GM12878 (cell line): ENCODE results near the gene GPC6. TPM values are rescaled to one million over a fixed set of nuclear protein-coding genes. Genes with fewer than 3 reads are reported as not detected.

Experiments used
- ATAC-seq: fragments of 200-7000 bp; cut with Tn5 transposase; 3 replicates; pipeline ENCODE4 v1.9.1; 2020; ENCODE audit warnings: mild to moderate bottlenecking, moderate library complexity
- BruUV-seq: library from RNA; stranded (reverse); fragments of 400-500 nt; replicated peaks from 2 replicates; lab custom pipeline; 2021; lab: Mats Ljungman, UMichigan
- CTCF ChIA-PET: fragments of 300-600 bp; sonication (Branson Sonifier 250); formaldehyde crosslinking; extraction: SDS; loops from one replicate; lab custom pipeline; 2021; ENCODE audit warnings: inconsistent platforms; lab: Yijun Ruan, JAX
- POLR2A ChIA-PET: fragments of 350-600 bp; formaldehyde crosslinking; extraction: SDS; loops from one replicate; lab custom pipeline; 2021; ENCODE audit warnings: inconsistent platforms; lab: Charles Lee
- RAD21 ChIA-PET: fragments of 300-600 bp; sonication (Branson Sonifier 250); formaldehyde crosslinking; loops from one replicate; lab custom pipeline; 2023; ENCODE audit warnings: antibody characterized with exemption; ENCODE audit not compliant: unreplicated experiment; lab: Charles Lee
- SMC1A ChIA-PET: fragments of 300-600 bp; sonication (Branson Sonifier 250); formaldehyde crosslinking; loops from one replicate; lab custom pipeline; 2023; ENCODE audit not compliant: unreplicated experiment, uncharacterized antibody; lab: Charles Lee
- DNase-seq: peaks from one replicate; pipeline ENCODE4 v3.0.0-alpha.2; 2011; ENCODE audit warnings: low read depth, low spot score
- FAIRE-seq: peaks from 3 replicates; lab custom pipeline; 2011; peaks lifted over from hg19 to GRCh38; lab: Jason Lieb, UNC
- H2AFZ ChIP-seq: 2 replicates; pipeline ENCODE4 v1.6.0; 2011; ENCODE audit warnings: low read depth, low read length, control low read depth; ENCODE audit not compliant: control insufficient read depth
- H3K27ac ChIP-seq: 2 replicates; pipeline ENCODE4 v1.5.1; 2011; ENCODE audit warnings: control low read depth; ENCODE audit not compliant: control insufficient read depth, insufficient read depth
- H3K27me3 ChIP-seq, 2 experiments: replicated peaks in 1 of 2; 2 replicates each; pipeline versions ENCODE4 v1.6.0 to v1.6.1; 2011; ENCODE audit warnings: low read length in 1 of 2; ENCODE audit not compliant: control insufficient read depth in 2 of 2, insufficient read depth in 2 of 2
- H3K36me3 ChIP-seq, 2 experiments: 2 replicates each; pipeline ENCODE4 v1.5.1; 2011; ENCODE audit warnings: low read length in 1 of 2; ENCODE audit not compliant: control insufficient read depth in 2 of 2, insufficient read depth in 2 of 2
- H3K4me1 ChIP-seq: 2 replicates; pipeline ENCODE4 v1.6.1; 2011; ENCODE audit warnings: mild to moderate bottlenecking, low read length, moderate library complexity, mixed read lengths; ENCODE audit not compliant: control insufficient read depth, insufficient read depth
- H3K4me2 ChIP-seq: 2 replicates; pipeline ENCODE4 v1.6.0; 2011; ENCODE audit warnings: control low read depth; ENCODE audit not compliant: control insufficient read depth, insufficient read depth
- H3K4me3 ChIP-seq: fragments of 200-600 bp; sonication (generic); 2 replicates; pipeline ENCODE4 v1.5.1; 2016
- H3K79me2 ChIP-seq: 2 replicates; pipeline ENCODE4 v1.6.0; 2011; ENCODE audit warnings: low read length; ENCODE audit not compliant: control insufficient read depth, insufficient read depth
- H3K9ac ChIP-seq: 2 replicates; pipeline ENCODE4 v1.8.0; 2011; ENCODE audit warnings: low read length, control low read depth, mixed read lengths; ENCODE audit not compliant: control insufficient read depth, insufficient read depth
- H3K9me3 ChIP-seq: replicated peaks from 3 replicates; pipeline ENCODE4 v1.5.1; 2011; ENCODE audit warnings: mild to moderate bottlenecking, low read length; ENCODE audit not compliant: control insufficient read depth, insufficient read depth
- H4K20me1 ChIP-seq: 2 replicates; pipeline ENCODE4 v1.6.0; 2011; ENCODE audit not compliant: control insufficient read depth, insufficient read depth
- CBX5 ChIP-seq: sonication (generic); IDR thresholded peaks from 2 replicates; pipeline ENCODE4 v1.6.1; 2016; ENCODE audit warnings: low read depth, moderate library complexity, mild to moderate bottlenecking, inconsistent platforms
- CEBPB ChIP-seq, 2 experiments: fragments of 150-350 bp in 1 of 2; IDR thresholded peaks; 2 replicates each; pipeline ENCODE4 v1.6.1; 2012 to 2014; ENCODE audit warnings: low read depth in 2 of 2, low read length in 2 of 2, borderline replicate concordance in 1 of 2, inconsistent platforms in 1 of 2
- EZH2 ChIP-seq: IDR thresholded peaks from 2 replicates; pipeline ENCODE4 v1.6.1; 2012; ENCODE audit warnings: low read depth, mild to moderate bottlenecking, control low read depth, inconsistent platforms, low read length, borderline replicate concordance; ENCODE audit not compliant: control insufficient read depth
- HDGF ChIP-seq: fragments of 450-650 bp; IDR thresholded peaks from 2 replicates; pipeline ENCODE4 v1.6.1; 2016; ENCODE audit warnings: antibody characterized with exemption
- JUNB ChIP-seq: IDR thresholded peaks from 2 replicates; pipeline ENCODE4 v1.6.1; 2016; ENCODE audit warnings: antibody characterized with exemption, mild to moderate bottlenecking
- MLLT1 ChIP-seq: fragments of 450-650 bp; IDR thresholded peaks from 2 replicates; pipeline ENCODE4 v1.6.1; 2016; ENCODE audit warnings: mild to moderate bottlenecking
- RAD51 ChIP-seq: fragments of 450-650 bp; IDR thresholded peaks from 2 replicates; pipeline ENCODE4 v1.6.1; 2016; ENCODE audit warnings: moderate library complexity, mild to moderate bottlenecking, inconsistent platforms
- STAT1 ChIP-seq: fragments of 450-650 bp; conservative IDR thresholded peaks from 2 replicates; pipeline ENCODE4 v1.6.1; 2014; ENCODE audit warnings: antibody characterized with exemption, mild to moderate bottlenecking
- SUZ12 ChIP-seq: fragments of 200-600 bp; sonication (generic); IDR thresholded peaks from one replicate; pipeline ENCODE4 v1.6.1; 2018; ENCODE audit warnings: antibody characterized with exemption, mild to moderate bottlenecking; ENCODE audit not compliant: unreplicated experiment
- TAF1 ChIP-seq: IDR thresholded peaks from 2 replicates; pipeline ENCODE4 v1.6.1; 2011; ENCODE audit warnings: mild to moderate bottlenecking, low read depth, low read length, borderline replicate concordance
- WGBS: methylation state at CpG from one replicate; pipeline ENCODE4 v1.1.6; 2016; ENCODE audit warnings: low lambda C conversion rate; ENCODE audit not compliant: insufficient replicate concordance, insufficient coverage; ENCODE audit errors: missing lambda C conversion rate; 5-methylcytosine and 5-hydroxymethylcytosine counted together
- in situ Hi-C: fragments of 300-500 bp; cut with MboI; formaldehyde crosslinking; loops from 9 replicates; pipeline ENCODE4 v1.14.3; 2018; ENCODE audit warnings: mixed read lengths
- intact Hi-C: fragments of 100-400 bp; cut with micrococcal nuclease; formaldehyde crosslinking; loops from one replicate; pipeline ENCODE4 v1.14.2; 2022; ENCODE audit not compliant: unreplicated experiment
- polyA plus RNA-seq, 11 experiments: library from polyadenylated mRNA; depleted of rRNA in 4 of 11; unstranded in 6 of 11; stranded (reverse) in 5 of 11; fragments of >200 nt; fragmentation: Nextera tagmentation in 4 of 11; fragmentation: Illumina TruSeq in 1 of 11; extraction: Ambion mirVana in 4 of 11; extraction: Trizol in 1 of 11; gene quantifications; 1 replicate in 1 of 11; 2 replicates in 10 of 11; pipeline versions ENCODE4 v1.2.1 to v1.2.3, GENCODE V29; 2011 to 2016; ENCODE audit warnings: inconsistent platforms in 2 of 11, missing spikeins in 2 of 11, low read depth in 1 of 11
- total RNA-seq, 4 experiments: library from RNA; depleted of rRNA in 3 of 4; stranded (reverse); fragments of >200 nt in 3 of 4; fragmentation: Illumina TruSeq in 1 of 4; extraction: Trizol in 1 of 4; gene quantifications; 2 replicates each; pipeline versions ENCODE4 v1.2.1 to v1.2.3, GENCODE V29; 2013 to 2021
- TF ChIP-seq, protein P1 (sequence below): fragments of 450-650 bp; IDR thresholded peaks from 2 replicates; pipeline ENCODE4 v1.6.1; 2017; ENCODE audit warnings: low read depth, mild to moderate bottlenecking, moderate library complexity
- TF ChIP-seq, protein P2 (sequence below): fragments of 150-350 bp; IDR thresholded peaks from 2 replicates; pipeline ENCODE4 v1.6.1; 2014; ENCODE audit warnings: mild to moderate bottlenecking, low read depth, low read length
- TF ChIP-seq, protein P3 (sequence below): fragments of 450-650 bp; IDR thresholded peaks from 2 replicates; pipeline ENCODE4 v1.6.1; 2017; ENCODE audit warnings: mild to moderate bottlenecking, moderate library complexity

Gene GPC6
- total and polyA plus RNA-seq, 10 of the 15 experiments (the other 5 are each of a cell fraction or from before 2014, with no cell fraction given) = 0.03 to 0.04 (median 0.03) TPM; not detected in 7

DNA sequence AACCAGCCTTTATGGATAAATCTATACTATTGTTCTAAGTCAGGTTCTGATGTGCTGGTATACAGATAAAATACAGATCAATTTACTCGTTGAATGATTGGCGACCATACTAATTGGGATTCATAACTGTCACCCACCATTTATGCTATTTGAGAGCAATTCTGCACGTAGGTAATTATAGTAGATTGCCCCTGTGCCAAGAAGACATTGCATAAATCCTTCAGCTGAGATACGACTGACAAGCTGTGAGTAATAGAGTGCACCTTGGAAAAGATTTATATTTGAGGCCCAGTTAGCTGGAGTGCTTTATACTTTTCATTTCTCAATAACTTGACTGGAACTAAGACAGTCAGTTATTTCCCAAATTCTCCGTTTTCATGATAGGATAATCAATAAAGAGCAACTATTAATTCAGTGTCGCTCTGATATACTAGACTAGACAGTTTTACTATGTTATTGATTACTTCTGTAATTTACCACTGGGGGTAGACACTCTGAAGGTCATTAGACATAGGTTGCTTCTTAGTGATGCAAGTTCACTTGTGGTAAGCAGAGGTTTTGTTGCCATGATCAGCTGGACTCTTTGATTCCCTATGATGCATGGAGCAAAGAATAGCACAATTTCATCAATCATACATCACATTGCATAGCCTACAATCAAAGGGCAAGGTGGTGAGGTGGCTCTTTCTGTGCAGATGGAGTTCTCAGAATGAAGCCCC is 536.3 kb downstream of the GPC6 start (continued):
- TF ChIP-seq CEBPB (IDR thresholded peaks at IDR 0.05; ENCODE audit: borderline replicate concordance in 1 of 2, low read depth in 2 of 2, low read length in 2 of 2) = no peak
- TF ChIP-seq JUNB = no peak
- no peak for TF ChIP-seq SUZ12

- TF ChIP-seq TAF1 (no peak), JUNB (no peak), EZH2 (no peak), STAT1 (no peak), RAD51 (no peak), MLLT1 (no peak), CBX5 (no peak), HDGF (no peak)
- TF ChIP-seq, protein P1, sequence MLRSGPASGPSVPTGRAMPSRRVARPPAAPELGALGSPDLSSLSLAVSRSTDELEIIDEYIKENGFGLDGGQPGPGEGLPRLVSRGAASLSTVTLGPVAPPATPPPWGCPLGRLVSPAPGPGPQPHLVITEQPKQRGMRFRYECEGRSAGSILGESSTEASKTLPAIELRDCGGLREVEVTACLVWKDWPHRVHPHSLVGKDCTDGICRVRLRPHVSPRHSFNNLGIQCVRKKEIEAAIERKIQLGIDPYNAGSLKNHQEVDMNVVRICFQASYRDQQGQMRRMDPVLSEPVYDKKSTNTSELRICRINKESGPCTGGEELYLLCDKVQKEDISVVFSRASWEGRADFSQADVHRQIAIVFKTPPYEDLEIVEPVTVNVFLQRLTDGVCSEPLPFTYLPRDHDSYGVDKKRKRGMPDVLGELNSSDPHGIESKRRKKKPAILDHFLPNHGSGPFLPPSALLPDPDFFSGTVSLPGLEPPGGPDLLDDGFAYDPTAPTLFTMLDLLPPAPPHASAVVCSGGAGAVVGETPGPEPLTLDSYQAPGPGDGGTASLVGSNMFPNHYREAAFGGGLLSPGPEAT = no peak
- TF ChIP-seq, protein P2, sequence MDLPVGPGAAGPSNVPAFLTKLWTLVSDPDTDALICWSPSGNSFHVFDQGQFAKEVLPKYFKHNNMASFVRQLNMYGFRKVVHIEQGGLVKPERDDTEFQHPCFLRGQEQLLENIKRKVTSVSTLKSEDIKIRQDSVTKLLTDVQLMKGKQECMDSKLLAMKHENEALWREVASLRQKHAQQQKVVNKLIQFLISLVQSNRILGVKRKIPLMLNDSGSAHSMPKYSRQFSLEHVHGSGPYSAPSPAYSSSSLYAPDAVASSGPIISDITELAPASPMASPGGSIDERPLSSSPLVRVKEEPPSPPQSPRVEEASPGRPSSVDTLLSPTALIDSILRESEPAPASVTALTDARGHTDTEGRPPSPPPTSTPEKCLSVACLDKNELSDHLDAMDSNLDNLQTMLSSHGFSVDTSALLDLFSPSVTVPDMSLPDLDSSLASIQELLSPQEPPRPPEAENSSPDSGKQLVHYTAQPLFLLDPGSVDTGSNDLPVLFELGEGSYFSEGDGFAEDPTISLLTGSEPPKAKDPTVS = no peak
- TF ChIP-seq, protein P3, sequence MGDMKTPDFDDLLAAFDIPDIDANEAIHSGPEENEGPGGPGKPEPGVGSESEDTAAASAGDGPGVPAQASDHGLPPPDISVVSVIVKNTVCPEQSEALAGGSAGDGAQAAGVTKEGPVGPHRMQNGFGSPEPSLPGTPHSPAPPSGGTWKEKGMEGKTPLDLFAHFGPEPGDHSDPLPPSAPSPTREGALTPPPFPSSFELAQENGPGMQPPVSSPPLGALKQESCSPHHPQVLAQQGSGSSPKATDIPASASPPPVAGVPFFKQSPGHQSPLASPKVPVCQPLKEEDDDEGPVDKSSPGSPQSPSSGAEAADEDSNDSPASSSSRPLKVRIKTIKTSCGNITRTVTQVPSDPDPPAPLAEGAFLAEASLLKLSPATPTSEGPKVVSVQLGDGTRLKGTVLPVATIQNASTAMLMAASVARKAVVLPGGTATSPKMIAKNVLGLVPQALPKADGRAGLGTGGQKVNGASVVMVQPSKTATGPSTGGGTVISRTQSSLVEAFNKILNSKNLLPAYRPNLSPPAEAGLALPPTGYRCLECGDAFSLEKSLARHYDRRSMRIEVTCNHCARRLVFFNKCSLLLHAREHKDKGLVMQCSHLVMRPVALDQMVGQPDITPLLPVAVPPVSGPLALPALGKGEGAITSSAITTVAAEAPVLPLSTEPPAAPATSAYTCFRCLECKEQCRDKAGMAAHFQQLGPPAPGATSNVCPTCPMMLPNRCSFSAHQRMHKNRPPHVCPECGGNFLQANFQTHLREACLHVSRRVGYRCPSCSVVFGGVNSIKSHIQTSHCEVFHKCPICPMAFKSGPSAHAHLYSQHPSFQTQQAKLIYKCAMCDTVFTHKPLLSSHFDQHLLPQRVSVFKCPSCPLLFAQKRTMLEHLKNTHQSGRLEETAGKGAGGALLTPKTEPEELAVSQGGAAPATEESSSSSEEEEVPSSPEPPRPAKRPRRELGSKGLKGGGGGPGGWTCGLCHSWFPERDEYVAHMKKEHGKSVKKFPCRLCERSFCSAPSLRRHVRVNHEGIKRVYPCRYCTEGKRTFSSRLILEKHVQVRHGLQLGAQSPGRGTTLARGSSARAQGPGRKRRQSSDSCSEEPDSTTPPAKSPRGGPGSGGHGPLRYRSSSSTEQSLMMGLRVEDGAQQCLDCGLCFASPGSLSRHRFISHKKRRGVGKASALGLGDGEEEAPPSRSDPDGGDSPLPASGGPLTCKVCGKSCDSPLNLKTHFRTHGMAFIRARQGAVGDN = no peak
- Histone ChIP-seq H3K4me2 (no peak overlapping the region), H3K4me3 (no peak overlapping the region), H2AFZ (no peak overlapping the region), H3K4me1 (no peaks in the 10 kb centered on the region), H3K27ac (no peak overlapping the region), H3K36me3 (no peaks in the 10 kb centered on the region), H3K27me3 (no peaks in the 10 kb centered on the region), H3K79me2 (no peaks in the 10 kb centered on the region), H4K20me1 (no peaks in the 10 kb centered on the region), H3K9me3 (no peaks in the 10 kb centered on the region), H3K9ac (no peak overlapping the region)
- whole genome bisulfite sequencing = 42% methylated on average over 2 of the region's 2 CpGs
- ATAC-seq = no peak
- ChIA-PET POLR2A (no interaction called here), RAD21 (no interaction called here), SMC1A (no interaction called here), CTCF (no interaction called here)
- no TSS peak for BruUV-seq
- DNase-seq = no peak
- FAIRE-seq = no peak
- in situ Hi-C loops (no loop called here), intact Hi-C loops (no loop called here)
Observed at GRCh38 chr13:93765062-93765461, 538.5 kb downstream of the GPC6 start.
